Suprapubic skin (tissue), 4 donors: ENCODE data around the gene MYO1F. TPM values are rescaled to one million over a fixed set of nuclear protein-coding genes. Genes with fewer than 3 reads are reported as not detected.

ENCODE experiments used
- total RNA-seq, 4 donors: library from RNA; depleted of rRNA; stranded (reverse); fragments of >200 nt; gene quantifications; one replicate each; pipeline ENCODE4 v1.1.0, GENCODE V29; 2016

MYO1F gene
- total RNA-seq, 4 donors from 2014 or later: 3.2 to 14.6 (median 3.3) TPM

Other genes with a start within 250 kb of the MYO1F start
- 1 to 10 TPM in 3 of 4 donors, under 1 TPM in 1; 0.83 to 7.9 (median 4.3) TPM for gene KANK3, start 234.2 kb downstream of the MYO1F start, total RNA-seq
- 10 to 100 TPM; 15.3 to 56.4 (median 19.1) TPM for gene ANGPTL4, start 213.3 kb downstream of the MYO1F start, total RNA-seq
- gene RAB11B, start 187.1 kb downstream of the MYO1F start, total RNA-seq: 100 to 1,000 TPM in 1 of 4 donors, 10 to 100 TPM in 3; 44.8 to 104 (median 57.8) TPM
- 10 to 100 TPM; 47.4 to 99.0 (median 90.8) TPM for gene MARCHF2, start 164.1 kb downstream of the MYO1F start, total RNA-seq
- 100 to 1,000 TPM in 3 of 4 donors, 10 to 100 TPM in 1; 85.5 to 128 (median 121) TPM for gene HNRNPM, start 132.5 kb downstream of the MYO1F start, total RNA-seq
- 1 to 10 TPM in 1 of 4 donors, under 1 TPM in 2, not detected in 1; 0.25 to 2.3 (median 0.34) TPM for gene PRAM1, start 74.8 kb downstream of the MYO1F start, total RNA-seq
- 10 to 100 TPM; 10.4 to 43.7 (median 18.0) TPM for gene ZNF414, start 63.3 kb downstream of the MYO1F start, total RNA-seq
- 10 to 100 TPM in 1 of 4 donors, 1 to 10 TPM in 3; 1.8 to 39.6 (median 6.2) TPM for gene ADAMTS10, start 33.3 kb upstream of the MYO1F start, total RNA-seq
- not detected for gene NFILZ, start 53.2 kb upstream of the MYO1F start, total RNA-seq
- gene ACTL9, start 121.4 kb upstream of the MYO1F start, total RNA-seq: not detected
- 1 to 10 TPM in 1 of 4 donors, not detected in 3; 2.7 TPM for gene OR2Z1, start 144.2 kb upstream of the MYO1F start, total RNA-seq